ENCODE data around the gene TDRD5. TPM values are rescaled to one million over a fixed set of nuclear protein-coding genes. Genes with fewer than 3 reads are reported as not detected.

The TDRD5 gene
- not detected in 2 replicates for total RNA-seq

GRCh38 chr1:179591592-179592580 is at the start of gene TDRD5:
Gene TDRD5 (plus strand): TSS chr1:179591832. CDS start chr1:179592616, 784 bp downstream.

GRCh38 chr1:179575497-179576314 is 15.9 kb upstream of the TDRD5 start, which contains the start of gene NPHS2:
Gene NPHS2 (minus strand): TSS chr1:179575948. CDS start chr1:179575864, 84 bp downstream.

Other genes starting within 250 kb of the TDRD5 start
- gene AXDND1, start 225.9 kb upstream of the TDRD5 start, total RNA-seq = 0.13 TPM in 1 of 2 replicates, not detected in the other
- not detected in 2 replicates for gene NPHS2, start 15.9 kb upstream of the TDRD5 start, total RNA-seq
- 0.25 TPM in 1 of 2 replicates, not detected in the other for gene FAM163A, start 151.5 kb downstream of the TDRD5 start, total RNA-seq

Measured in bladder microvascular endothelial cell (primary cell).